Transverse colon (tissue), 4 donors: ENCODE measurements around the gene POU2F1.

Source experiments
- CTCF ChIP-seq, 5 experiments: fragments of 200-600 bp in 3 of 5; fragments of 450-650 bp in 2 of 5; sonication (generic) in 3 of 5; IDR thresholded peaks; 1 replicate in 2 of 5; 2 replicates in 3 of 5; pipeline ENCODE4 v1.5.1; 2016 to 2017; ENCODE audit warnings: antibody characterized with exemption in 5 of 5, inconsistent platforms in 3 of 5, mild to moderate bottlenecking in 2 of 5, moderate library complexity in 1 of 5
- EP300 ChIP-seq: sonication (generic); formaldehyde crosslinking; IDR thresholded peaks from one replicate; pipeline ENCODE4 v1.6.1; 2017; ENCODE audit warnings: antibody characterized with exemption, low read depth
- POLR2A ChIP-seq: fragments of 450-650 bp; IDR thresholded peaks from one replicate; pipeline ENCODE4 v1.6.1; 2016; ENCODE audit warnings: antibody characterized with exemption, mild to moderate bottlenecking, moderate library complexity
- POLR2AphosphoS5 ChIP-seq, 3 donors: sonication (generic); formaldehyde crosslinking; IDR thresholded peaks; one replicate each; pipeline ENCODE4 v1.6.1; 2016; ENCODE audit warnings: antibody characterized with exemption in 3 of 3

- TF ChIP-seq POLR2AphosphoS5 (IDR thresholded peaks at IDR 0.05) (no peak), CTCF (IDR thresholded peaks at IDR 0.05) (no peak), EP300 (no peak), POLR2A (no peak)
Observed at GRCh38 chr1:167178831-167179230, 41.9 kb upstream of the POU2F1 start.
